ENCODE measurements around the gene IL20RB. TPM values are rescaled to one million over a fixed set of nuclear protein-coding genes. Genes with fewer than 3 reads are reported as not detected.

IL20RB gene, protein sequence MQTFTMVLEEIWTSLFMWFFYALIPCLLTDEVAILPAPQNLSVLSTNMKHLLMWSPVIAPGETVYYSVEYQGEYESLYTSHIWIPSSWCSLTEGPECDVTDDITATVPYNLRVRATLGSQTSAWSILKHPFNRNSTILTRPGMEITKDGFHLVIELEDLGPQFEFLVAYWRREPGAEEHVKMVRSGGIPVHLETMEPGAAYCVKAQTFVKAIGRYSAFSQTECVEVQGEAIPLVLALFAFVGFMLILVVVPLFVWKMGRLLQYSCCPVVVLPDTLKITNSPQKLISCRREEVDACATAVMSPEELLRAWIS
- total RNA-seq, result 94.7 TPM

DNA sequence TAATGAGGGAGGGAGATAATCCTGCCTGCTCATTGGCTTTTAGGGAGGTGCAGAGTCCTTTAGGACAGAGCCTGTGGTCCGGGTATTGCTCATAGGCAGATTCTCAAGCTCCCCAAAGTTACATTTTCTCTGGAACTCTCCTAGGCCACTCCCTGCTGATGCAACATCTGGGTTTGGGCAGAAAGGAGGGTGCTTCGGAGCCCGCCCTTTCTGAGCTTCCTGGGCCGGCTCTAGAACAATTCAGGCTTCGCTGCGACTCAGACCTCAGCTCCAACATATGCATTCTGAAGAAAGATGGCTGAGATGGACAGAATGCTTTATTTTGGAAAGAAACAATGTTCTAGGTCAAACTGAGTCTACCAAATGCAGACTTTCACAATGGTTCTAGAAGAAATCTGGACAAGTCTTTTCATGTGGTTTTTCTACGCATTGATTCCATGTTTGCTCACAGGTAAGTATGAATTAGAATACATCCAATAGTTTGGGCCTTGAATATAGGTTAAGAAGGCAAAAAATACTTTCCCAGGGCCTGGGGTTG lies at the start of gene IL20RB:
TSS of gene IL20RB (plus strand) at position 233 of the 538 bp plus-strand sequence. CDS start at position 364, 131 bp downstream.
- ATAC-seq, result peak; percentile 85

DNA sequence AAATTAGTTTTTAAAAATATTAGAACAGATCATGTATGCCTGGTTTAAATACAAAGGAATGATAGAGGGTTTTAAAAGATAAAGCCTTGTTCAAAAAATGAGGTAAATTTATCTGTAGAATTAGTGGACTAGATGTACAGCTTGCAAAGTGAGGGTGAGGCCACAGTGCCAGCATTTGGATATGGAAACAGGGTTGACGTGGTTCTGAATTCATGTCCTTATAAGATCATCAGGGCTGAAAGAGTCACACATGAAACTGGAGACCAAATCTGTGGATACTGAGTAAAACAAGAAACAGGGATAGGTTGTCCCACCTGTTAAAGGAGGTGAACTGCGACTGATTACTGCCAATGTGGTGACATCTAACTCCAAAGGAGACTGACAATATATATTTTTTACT lies 49.5 kb upstream of the IL20RB start:
- ATAC-seq, result no peak

DNA sequence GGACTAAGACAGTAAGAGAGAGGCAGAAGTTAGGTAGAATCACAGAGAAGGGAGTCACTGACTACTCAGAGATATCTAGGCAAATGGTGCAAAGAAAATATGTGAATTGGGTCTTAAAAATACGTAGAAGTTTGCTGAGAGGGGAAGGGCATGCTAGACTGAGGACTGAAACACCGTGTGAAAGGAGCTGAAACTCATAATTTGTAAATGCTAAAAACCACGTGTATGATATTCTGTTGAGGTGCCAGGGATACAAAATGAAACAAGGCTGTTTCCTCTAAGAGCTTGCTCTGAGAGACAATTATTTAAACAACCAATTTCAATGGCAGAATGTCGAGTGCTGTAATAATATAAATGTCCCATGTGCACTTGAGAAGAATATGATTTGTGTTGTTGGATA lies 48.6 kb upstream of the IL20RB start:
- ATAC-seq, result no peak

DNA sequence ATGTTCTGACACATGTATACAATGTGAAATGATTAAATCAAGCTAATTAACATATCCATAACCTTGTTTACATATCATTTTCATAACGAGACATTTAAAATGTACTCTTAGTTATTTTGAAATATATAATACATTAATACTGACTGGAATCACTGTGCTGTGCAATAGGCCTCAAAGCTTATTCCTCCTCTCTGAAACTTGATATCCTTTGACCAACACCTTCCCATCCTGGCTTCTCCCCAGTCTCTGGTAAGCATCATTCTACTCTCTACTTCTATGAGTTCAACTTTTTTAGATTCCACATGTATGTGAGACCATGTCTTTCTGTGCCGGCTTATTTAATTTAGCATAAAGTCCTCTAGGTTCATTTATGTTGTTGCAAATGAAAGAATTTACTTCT lies 47.1 kb upstream of the IL20RB start:
- no peak for ATAC-seq

DNA sequence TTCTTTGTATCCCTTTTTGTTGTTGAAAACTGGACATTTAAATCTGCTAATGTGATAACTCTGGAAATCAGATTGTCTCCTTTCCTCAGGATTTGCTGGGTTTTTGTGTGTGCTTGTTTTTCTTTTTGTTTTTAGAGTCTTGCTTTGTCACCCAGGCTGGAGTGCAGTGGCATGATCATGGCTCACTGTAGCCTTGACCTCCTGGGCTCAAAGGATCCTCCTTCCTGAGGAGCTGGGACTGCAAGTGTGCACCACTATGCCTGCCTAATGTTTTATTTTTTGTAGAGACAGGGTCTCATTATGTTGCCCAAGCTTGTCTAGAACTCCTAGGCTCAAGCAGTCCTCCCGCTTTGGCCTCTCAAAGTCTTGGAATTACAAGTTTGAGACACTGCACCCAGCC lies 44.6 kb upstream of the IL20RB start:
- ATAC-seq, result no peak

DNA sequence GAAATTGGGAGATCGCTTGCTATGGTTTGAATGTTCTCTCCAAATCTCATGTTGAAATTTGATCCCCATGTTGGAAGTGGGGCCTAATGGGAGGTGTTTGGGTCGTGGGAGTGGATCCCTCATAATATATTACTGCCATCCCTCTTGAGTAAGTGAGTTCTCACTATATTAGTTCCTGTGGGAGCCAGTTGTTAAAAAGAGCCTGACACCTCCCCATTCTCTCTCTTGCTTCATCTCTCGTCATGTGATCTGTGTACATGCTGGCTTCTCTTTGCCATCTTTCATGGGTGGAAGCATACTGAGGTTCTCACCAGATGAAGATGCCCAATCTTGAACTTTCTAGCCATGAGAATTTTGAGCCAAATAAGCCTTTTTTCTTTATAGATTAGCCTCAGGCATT lies 43.0 kb upstream of the IL20RB start:
- no peak for ATAC-seq

DNA sequence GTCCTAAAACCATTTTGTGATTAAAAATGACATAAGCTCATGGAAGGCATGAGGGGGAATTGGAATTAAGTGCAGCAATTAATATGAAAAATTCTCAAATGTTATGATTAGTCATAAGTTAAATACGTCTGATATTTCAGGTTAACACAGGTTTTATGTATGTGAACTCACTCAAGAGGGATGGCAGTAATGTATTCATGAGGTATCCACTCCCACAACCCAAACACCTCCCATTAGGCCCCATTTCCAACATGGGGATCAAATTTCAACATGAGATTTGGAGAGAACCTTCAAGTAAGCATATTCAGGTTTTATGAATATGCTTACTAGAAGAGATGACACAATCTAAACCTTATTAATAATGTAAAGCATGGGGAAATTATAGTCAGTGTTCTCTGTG lies 41.6 kb upstream of the IL20RB start:
- ATAC-seq, result no peak

DNA sequence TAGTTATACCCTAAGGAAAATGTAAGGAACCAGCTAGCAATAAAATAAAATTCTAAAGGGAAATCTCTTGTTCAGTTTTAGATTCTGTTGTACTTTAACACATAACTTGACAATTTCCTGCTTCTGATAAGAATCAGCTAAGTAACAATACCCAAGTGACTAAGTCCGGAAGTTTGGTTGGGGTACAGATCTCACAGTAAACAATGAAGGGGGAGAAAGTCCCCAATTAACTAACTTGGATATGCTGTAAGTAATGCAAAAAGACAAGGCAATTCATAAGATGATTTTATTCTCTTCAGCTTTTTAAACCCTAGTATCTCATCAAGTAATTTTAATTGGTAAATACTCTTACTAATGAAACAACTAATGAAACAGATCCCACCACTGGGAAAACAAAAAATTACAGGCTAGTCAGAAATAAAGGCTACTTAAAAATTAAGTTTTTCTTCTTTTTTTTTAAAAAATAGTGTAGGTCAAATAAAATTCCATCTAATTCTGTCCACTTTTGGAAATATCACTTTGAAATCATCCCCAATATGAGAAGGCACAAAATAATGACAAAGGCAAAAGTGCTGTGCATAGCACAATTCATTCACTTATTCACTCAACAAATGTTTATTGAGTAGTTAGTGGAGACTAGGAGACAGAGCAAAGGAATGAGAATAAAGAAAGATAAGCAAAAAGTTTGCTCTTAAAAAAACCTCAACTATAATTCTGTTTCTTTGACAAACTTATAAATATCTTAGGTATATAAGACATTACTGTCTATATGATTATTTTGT lies 37.8 kb upstream of the IL20RB start:
- no peak for ATAC-seq

DNA sequence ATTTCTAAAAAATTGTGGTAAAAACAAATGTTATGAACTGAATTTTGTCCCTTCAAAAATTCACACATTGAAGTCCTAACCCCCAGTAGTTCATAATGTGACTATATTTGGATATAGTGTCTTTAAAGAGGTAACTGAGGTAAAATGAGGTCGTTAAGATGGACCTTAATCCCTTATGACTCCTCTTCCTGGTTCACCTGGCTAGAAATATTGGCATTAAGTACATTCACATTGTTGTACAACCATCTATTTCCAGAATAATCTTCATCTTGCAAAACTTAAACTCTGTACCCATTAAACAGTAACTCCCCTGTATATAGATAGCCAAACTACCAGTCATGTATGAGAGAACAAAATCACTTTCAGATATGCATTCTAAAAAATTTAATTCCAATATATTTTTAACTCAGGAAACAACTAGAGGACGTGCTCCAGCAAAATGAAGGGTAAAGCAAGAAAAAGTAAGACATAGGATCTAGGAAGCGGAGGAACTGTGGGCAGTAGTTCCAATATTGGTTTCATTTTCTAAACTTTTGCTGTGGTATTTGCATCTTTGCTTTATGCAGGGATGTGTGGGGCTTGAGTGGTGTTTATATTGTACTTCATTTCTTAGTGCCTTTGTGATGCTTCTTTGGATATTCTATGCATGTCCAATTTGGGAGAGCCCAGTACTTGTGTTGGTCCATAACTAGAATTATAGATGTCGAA lies 36.7 kb upstream of the IL20RB start:
- ATAC-seq, result no peak

DNA sequence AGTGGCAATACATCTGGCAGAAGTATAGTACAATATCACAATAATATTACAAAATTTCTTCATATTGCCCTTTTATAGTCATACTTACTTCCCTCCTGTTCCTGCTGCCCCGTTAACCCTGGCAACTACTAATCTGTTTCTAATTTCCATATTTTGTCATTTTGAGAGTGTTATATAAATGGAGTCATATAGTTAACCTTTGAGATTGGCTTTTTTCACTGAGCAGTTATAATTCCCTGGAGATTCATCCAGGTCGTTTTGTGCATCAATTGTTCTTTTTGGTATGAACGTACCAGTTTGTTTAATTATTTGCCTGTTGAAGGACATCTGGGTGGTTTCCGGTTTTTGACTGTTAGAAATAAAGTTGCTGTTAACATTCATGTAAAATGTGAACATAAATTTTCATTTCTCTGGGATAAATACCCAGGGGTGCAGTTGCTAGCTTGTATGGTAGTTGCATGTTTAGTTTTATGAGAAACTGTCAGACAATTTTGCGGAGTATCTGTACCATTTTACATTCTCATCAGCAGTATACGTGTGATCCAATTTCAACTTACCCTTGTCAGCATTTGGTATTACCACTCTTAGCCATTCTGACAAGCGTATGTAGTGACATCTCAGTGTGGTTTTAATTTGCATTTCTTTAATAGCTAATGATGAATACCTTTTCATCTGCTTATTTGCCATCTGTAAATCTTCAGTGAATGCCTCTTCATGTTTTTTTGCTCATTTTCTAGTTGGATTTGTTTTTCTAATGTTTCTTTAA lies 32.2 kb upstream of the IL20RB start:
- no peak for ATAC-seq

DNA sequence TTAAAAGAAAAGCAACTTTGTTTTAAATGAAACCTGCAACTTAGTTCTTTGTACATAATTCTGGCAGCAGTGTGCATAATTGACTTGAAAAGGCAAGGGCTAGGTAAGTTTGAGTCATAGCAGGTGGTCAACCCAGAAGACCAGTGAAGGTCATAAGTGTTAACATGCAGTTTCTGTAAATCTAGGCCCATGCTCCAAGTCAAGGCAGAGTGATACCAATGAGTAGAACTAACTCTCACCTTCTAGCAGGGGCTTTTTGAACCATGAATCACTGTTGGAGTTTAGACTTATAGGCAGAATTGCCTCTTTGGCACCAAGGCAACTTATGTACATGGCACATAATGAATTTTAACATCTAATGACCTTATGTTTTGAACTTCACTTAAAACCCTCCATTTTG lies 29.5 kb upstream of the IL20RB start:
- ATAC-seq, result no peak

DNA sequence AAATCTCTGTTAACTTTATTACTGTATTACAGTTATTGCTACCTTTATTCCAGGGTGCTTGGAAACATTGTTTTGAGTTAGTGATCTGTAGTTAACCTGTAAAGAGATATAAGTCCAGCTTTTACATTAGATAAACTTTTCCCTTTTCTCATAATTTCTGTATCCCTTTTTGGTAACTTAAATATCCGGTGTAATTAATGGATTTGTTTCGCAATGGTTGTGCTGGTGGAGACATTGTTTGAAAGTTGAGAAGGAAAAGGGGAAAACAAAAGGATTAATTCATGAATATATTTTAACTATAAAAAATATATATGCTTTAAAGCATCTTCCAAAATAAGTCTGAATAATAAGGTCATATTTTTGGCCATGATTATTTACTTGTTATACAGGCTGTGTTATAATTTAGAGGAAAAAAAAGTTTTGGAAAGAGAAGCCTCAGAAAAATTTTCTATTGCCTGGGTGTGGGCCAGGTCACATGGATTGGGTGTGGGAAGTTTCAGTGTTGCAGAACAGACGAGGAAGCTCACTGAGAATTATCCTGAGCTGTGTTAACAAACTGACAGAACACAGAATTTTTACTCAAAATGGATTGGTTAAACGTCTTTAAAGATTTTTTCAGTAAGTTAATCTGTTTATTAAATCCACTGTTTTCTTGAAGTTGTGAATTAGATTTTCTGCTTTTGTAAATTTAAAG lies 27.7 kb upstream of the IL20RB start:
- ATAC-seq, result peak; percentile 80

DNA sequence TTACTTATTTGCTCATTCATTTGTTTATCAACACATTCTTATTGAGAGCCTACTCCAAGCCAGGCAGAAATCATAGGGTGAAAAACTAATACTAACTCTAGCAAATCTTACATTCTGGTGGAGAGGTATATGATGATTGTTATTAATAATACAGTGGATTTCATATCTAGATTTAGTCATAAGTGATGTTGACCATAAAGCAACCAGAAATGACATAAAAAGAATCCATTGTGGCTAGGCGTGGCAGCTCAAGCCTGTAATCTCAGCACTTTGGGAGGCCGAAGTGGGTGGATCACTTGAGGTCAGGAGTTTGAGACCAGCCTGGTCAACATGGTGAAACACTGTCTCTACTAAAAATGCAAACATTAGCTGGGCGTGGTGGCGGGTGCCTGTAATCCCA lies 26.2 kb upstream of the IL20RB start:
- ATAC-seq, result peak; percentile 55

DNA sequence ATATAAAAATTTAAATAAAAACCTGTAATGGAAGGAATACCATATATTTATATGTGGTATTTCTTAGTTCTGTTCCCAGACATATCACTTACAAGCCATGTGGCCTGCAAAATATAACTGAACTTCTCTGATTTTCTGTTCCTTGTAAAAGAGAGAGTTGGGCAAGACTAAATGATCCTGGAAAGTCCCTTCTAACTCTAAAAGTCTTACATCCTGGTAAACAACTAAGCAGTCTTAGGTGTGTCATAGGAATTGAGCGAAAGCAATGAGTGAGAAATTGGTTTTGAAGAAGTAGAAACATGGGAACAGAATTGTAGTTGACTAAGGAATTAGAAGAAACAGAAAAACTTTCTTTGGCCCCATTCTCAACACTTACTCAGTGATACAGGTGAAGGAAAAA lies 25.3 kb upstream of the IL20RB start:
- ATAC-seq, result peak; percentile 81

DNA sequence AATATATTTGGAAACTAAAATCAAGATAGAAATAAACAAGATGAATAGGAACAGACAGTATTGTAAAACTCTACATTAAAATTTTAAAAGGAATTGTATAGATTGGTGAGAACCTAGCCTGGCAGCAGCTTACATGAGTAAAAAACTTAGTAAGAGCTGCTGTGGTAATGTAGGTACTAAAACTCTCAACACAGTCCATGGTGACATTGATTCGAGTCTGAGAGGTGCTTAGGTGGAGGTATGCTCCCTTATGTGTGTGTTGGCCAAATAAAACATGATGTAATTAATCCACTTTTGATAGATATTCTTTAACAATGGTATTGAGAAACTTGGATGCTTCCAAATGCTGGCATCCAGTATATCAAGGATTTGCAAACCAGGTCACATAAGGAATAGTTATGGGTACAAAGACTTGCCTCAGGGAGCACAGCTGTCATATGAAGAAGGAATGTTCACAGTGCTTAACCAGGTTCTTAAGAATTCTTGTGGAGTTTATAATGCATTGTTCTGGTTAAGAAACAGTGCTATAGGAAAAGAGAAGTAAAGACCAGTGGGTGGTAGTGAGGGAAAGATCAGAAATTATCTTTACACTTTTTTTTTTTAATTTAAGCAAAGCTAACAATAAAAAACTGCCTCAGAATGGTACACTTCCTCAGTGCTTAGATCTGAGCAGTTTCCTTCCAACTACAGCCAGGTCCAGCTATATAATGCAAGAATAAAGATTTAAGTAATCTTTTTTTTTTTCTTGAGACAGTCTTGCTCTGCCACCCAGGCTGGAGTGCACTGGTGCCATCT lies 24.6 kb upstream of the IL20RB start:
- ATAC-seq, result peak; percentile 54

DNA sequence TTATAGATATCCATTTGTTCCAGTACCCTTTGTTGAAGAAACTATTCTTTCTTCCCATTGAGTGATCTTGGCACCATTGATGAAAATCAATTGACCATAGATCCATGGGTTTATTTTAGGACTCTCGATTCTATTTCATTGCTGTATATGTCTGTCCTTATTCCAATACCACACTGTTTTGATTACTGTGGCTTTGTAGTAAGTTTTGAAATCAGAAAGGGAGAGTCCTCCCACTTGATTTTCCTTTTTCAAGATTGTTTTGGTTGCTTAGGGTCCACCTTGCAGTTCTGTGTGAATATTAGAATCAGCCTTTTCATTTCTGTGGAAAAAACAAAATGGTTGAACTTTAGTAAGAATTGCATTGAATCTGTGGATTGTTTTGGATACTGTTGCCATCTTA lies 20.6 kb upstream of the IL20RB start:
- ATAC-seq, result no peak

DNA sequence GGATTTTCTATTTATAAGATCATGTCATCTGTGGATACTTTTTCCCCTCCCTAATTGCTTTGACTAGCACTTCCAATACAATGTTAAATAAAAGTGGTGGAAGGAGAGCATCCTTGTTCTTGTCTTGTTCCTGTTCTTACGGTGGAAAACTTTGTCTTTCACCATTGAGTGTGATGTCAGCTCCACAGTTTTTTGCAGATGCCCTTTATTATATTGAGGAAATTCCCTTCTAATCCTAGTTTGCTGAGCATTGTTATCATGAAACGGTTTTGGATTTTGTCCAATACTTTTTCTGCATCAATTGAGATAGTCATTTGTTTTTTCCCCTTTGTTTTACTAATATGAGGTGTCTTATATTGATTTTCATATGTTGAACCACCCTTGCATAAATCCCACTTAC lies 19.9 kb upstream of the IL20RB start:
- ATAC-seq, result no peak

DNA sequence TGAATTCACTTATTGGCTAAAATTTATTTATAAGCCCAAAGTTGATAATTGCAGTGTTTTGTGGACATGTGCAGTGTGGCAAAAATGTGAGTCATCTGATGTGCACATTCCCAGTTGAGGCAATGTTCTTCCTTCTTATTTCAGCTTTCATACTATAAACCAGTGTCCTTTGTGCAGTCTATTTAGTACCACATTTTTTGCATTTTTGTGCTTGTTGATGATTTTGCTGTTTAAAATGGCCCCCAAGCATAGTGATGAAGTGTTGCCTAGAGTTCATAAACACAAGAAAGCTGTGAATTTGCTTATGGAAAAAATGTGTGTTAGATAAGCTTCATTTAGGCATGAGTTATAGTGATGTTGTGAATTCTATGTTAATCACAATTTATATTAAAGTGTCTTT lies 19.4 kb upstream of the IL20RB start:
- no peak for ATAC-seq

DNA sequence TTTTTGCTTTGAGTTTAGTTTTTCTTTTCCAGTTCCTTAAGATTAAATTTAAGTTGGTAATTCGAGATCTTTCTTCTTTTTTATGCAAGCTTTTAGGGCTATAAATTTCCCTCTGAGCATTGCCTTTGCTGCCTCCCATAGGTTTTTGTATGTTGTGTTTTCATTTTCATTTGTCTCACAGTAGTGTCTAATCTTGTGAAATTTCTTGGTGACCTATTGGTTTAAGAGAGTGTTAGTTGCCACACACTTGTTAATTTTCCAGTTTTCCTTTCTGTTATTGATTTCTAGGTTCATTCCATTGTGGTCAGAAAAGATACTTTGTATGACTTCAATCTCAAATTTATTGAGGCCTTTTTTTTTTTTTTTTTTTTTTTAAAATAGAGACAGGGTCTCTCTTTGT lies 18.3 kb upstream of the IL20RB start:
- no peak for ATAC-seq

DNA sequence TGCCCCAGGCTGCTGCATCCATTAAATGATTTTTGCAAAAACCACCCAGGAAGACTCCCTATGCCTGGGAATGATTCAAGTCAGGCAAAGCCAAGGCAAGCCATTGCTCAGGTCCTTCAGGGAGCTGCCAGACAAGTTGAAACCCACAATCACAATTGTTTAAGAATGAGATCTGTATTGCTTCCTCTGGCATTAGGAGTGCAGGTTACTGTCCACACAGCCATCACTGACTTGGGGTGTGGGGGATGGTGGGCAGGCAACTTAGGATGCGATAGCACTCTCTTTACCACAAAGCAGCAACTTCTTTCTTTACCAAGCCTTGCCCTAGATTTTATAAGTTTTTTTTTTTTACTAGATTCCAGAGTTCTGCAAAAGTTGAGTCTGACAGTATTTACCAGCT lies 15.0 kb upstream of the IL20RB start:
- peak; percentile 15 for ATAC-seq

DNA sequence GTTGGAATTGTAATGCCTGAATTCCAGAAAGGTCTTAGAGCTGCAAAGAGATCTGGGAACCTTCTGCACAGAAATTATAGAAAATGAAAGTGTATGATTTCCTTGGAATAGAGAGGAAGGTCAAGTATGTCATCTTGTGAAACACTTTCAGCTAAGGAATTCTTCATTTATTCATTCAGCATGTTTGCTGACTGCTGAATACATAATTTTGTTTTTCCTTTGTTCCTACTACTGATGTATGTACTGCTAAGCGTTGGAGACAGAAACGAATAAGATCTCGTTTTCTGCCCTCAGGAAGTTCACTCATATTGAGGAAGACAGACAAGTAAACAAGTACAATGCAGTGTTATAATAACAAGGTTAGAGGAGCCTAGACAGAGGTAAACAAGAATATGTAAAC lies 14.3 kb upstream of the IL20RB start:
- ATAC-seq, result no peak
